ENCODE measurements around the gene EXTL1.

Gene EXTL1

DNA sequence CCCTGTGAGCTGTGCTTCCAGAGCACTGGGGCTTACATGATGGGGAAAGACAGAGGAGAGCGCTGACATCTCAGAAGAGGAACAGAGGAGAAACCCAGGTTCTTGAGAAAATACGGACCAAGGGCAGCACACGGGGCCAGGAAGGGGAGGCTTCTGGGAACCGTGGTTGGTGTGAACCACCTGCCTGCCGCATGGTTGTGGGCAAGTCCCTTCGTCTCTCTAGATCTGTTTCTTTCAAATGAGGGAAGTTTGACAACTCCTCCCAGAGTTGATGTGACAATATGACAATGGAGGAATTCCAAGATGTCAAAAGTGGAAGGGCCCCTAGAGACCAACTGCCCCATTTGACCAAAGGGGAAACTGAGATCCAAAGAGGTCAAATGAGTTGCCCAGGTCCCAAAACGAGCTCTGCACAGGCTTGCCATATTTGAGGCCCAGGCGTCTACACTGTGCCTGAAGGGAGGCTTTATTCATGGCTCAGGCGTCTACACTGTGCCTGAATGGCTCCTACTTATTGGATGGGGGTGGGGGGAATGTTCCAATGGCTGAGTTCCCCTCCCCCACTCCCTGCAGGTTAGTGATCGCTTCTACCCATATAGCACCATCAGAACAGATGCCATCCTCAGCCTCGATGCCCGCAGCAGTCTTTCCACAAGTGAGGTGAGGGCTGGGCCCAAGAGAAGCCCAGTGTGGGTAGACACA lies 11.2 kb downstream of the EXTL1 start:
- Histone ChIP-seq H3K18ac (ENCODE audit: low read length) (no peak overlapping the region), H2AFZ (ENCODE audit: low read length) (no peak overlapping the region), H3K23ac (ENCODE audit: low read depth, low read length, poor library complexity) (peak overlapping the region; percentile 75), H4K91ac (ENCODE audit: low read depth, low read length, poor library complexity) (no peak overlapping the region), H4K8ac (ENCODE audit: low read depth, low read length) (no peak overlapping the region), H2AK5ac (ENCODE audit: low read depth, low read length) (peak overlapping the region; percentile 94), H3K27me3 (ENCODE audit: control insufficient read depth in 3 of 3, insufficient read depth in 3 of 3, low read depth in 1 of 3, low read length in 3 of 3) (peaks cover 0 to 15% (median 10%) of the 10 kb centered on the region in 3 experiments), H3K4me3 (ENCODE audit: low read length in 2 of 2) (no peak overlapping the region), H3K14ac (ENCODE audit: low read length) (no peak overlapping the region), H3K4me1 (ENCODE audit: control insufficient read depth in 2 of 2, insufficient read depth in 1 of 2, low read depth in 1 of 2, low read length in 2 of 2) (peaks cover 8 to 12% of the 10 kb centered on the region in 2 donors), H2BK5ac (ENCODE audit: low read length) (no peak overlapping the region), H2BK120ac (ENCODE audit: low read depth, low read length) (no peak overlapping the region), H3K4ac (ENCODE audit: low read length) (no peak overlapping the region), H3K9me3 (replicated peaks in 1 of 2; ENCODE audit: control insufficient read depth in 2 of 2, insufficient read depth in 1 of 2, low read depth in 1 of 2, low read length in 2 of 2) (no peaks in the 10 kb centered on the region), H2BK15ac (ENCODE audit: low read length) (no peak overlapping the region), H3K4me2 (ENCODE audit: insufficient read depth, low read length, poor library complexity, severe bottlenecking) (no peak overlapping the region), H3K27ac (replicated peaks; ENCODE audit: low read length) (no peak overlapping the region), H2BK12ac (ENCODE audit: low read length) (no peak overlapping the region), H3K9ac (ENCODE audit: low read depth, low read length, poor library complexity) (no peak overlapping the region), H3K36me3 (replicated peaks in 1 of 2; ENCODE audit: control insufficient read depth in 2 of 2, insufficient read depth in 2 of 2, low read length in 2 of 2) (no peaks in the 10 kb centered on the region), H3K79me1 (ENCODE audit: low read depth, low read length) (no peaks in the 10 kb centered on the region)
- no peak for DNase-seq (ENCODE audit: low spot score)
- no CpG with 5 or more reads among the region's 12 CpGs for WGBS, 2 donors (ENCODE audit: extremely low coverage in 2 of 2, insufficient read length in 2 of 2, insufficient replicate concordance in 1 of 2)

DNA sequence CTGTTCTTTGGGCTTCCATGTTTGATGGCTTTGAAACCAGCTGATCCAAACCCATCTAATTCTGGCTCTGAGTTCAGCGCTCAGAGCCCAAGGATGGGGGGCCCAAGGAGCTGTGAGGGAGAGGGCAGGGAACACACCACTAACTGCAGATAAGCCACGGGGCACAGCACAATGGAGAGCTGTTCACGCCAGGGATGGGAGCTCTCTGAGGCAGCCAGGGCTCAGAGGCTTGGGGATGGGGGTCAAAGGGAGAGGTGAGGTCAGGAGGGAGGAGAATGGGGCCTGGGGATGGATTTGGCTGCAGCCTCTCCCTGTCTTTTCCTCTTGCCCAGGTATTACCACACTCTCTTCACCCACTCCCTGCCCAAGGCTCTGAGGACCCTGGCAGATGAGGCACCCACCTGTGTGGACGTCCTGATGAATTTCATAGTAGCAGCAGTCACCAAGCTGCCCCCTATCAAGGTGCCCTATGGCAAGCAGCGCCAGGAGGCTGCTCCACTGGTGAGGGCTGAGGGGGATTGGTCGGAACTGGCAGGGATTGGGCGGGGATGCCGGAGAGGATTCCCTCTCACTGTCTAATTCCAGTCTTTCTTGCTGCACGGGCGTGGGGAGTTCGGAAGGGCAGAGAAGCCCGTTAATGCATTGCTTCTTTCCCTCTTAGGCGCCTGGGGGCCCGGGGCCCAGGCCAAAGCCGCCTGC lies 13.1 kb downstream of the EXTL1 start:
- no peak overlapping the region for H3K27ac ChIP-seq (replicated peaks; ENCODE audit: low read length)
- no peak overlapping the region for H4K91ac ChIP-seq (ENCODE audit: low read depth, low read length, poor library complexity)
- H3K9me3 ChIP-seq (replicated peaks in 1 of 2; ENCODE audit: control insufficient read depth in 2 of 2, insufficient read depth in 1 of 2, low read depth in 1 of 2, low read length in 2 of 2), result no peaks in the 10 kb centered on the region
- no CpG with 5 or more reads among the region's 15 CpGs for WGBS, 2 donors (ENCODE audit: extremely low coverage in 2 of 2, insufficient read length in 2 of 2, insufficient replicate concordance in 1 of 2)
- peak overlapping the region; percentile 94 for H3K18ac ChIP-seq (ENCODE audit: low read length)
- peak; percentile 17 for DNase-seq (ENCODE audit: low spot score)
- peak overlapping the region; percentile 44 for H2AK5ac ChIP-seq (ENCODE audit: low read depth, low read length)
- no peak overlapping the region for H4K8ac ChIP-seq (ENCODE audit: low read depth, low read length)
- peaks cover 8 to 10% of the 10 kb centered on the region in 2 donors for H3K4me1 ChIP-seq (ENCODE audit: control insufficient read depth in 2 of 2, insufficient read depth in 1 of 2, low read depth in 1 of 2, low read length in 2 of 2)
- H2BK120ac ChIP-seq (ENCODE audit: low read depth, low read length), result peak overlapping the region; percentile 32
- peak overlapping the region; percentile 64 to 79 for H3K4me3 ChIP-seq (ENCODE audit: low read length in 2 of 2)
- H2BK15ac ChIP-seq (ENCODE audit: low read length), result no peak overlapping the region
- no peaks in the 10 kb centered on the region for H3K79me1 ChIP-seq (ENCODE audit: low read depth, low read length)
- H3K23ac ChIP-seq (ENCODE audit: low read depth, low read length, poor library complexity), result peak overlapping the region; percentile 99
- H2BK5ac ChIP-seq (ENCODE audit: low read length), result peak overlapping the region; percentile 82
- no peaks in the 10 kb centered on the region for H3K36me3 ChIP-seq (replicated peaks in 1 of 2; ENCODE audit: control insufficient read depth in 2 of 2, insufficient read depth in 2 of 2, low read length in 2 of 2)
- no peak overlapping the region for H3K4ac ChIP-seq (ENCODE audit: low read length)
- H3K14ac ChIP-seq (ENCODE audit: low read length), result no peak overlapping the region
- peak overlapping the region; percentile 94 for H2AFZ ChIP-seq (ENCODE audit: low read length)
- H3K4me2 ChIP-seq (ENCODE audit: insufficient read depth, low read length, poor library complexity, severe bottlenecking), result peak overlapping the region; percentile 99
- H2BK12ac ChIP-seq (ENCODE audit: low read length), result peak overlapping the region; percentile 87
- H3K27me3 ChIP-seq (ENCODE audit: control insufficient read depth in 3 of 3, insufficient read depth in 3 of 3, low read depth in 1 of 3, low read length in 3 of 3), result peaks cover 0 to 33% (median 10%) of the 10 kb centered on the region in 3 experiments
- peak overlapping the region; percentile 83 for H3K9ac ChIP-seq (ENCODE audit: low read depth, low read length, poor library complexity)

GRCh38 chr1:26035203-26035958 lies 13.8 kb downstream of the EXTL1 start:
- no peaks in the 10 kb centered on the region for H3K36me3 ChIP-seq (replicated peaks in 1 of 2; ENCODE audit: control insufficient read depth in 2 of 2, insufficient read depth in 2 of 2, low read length in 2 of 2)
- peak overlapping the region; percentile 63 for H3K14ac ChIP-seq (ENCODE audit: low read length)
- H3K9me3 ChIP-seq (replicated peaks in 1 of 2; ENCODE audit: control insufficient read depth in 2 of 2, insufficient read depth in 1 of 2, low read depth in 1 of 2, low read length in 2 of 2), result no peaks in the 10 kb centered on the region
- peak; percentile 93 for DNase-seq (ENCODE audit: low spot score)
- WGBS, 2 donors (ENCODE audit: extremely low coverage in 2 of 2, insufficient read length in 2 of 2, insufficient replicate concordance in 1 of 2), result no CpG with 5 or more reads among the region's 60 CpGs
- H2BK15ac ChIP-seq (ENCODE audit: low read length), result peak overlapping the region; percentile 72
- H2BK120ac ChIP-seq (ENCODE audit: low read depth, low read length), result no peak overlapping the region
- H3K4me3 ChIP-seq (ENCODE audit: low read length in 2 of 2), result peak overlapping the region; percentile 64 to 94
- no peak overlapping the region for H2BK12ac ChIP-seq (ENCODE audit: low read length)
- H2BK5ac ChIP-seq (ENCODE audit: low read length), result peak overlapping the region; percentile 82
- H4K91ac ChIP-seq (ENCODE audit: low read depth, low read length, poor library complexity), result no peak overlapping the region
- peak overlapping the region; percentile 61 for H3K27ac ChIP-seq (replicated peaks; ENCODE audit: low read length)
- H3K9ac ChIP-seq (ENCODE audit: low read depth, low read length, poor library complexity), result peak overlapping the region; percentile 89
- peaks cover 8 to 10% of the 10 kb centered on the region in 2 donors for H3K4me1 ChIP-seq (ENCODE audit: control insufficient read depth in 2 of 2, insufficient read depth in 1 of 2, low read depth in 1 of 2, low read length in 2 of 2)
- H3K79me1 ChIP-seq (ENCODE audit: low read depth, low read length), result no peaks in the 10 kb centered on the region
- H3K27me3 ChIP-seq (ENCODE audit: control insufficient read depth in 3 of 3, insufficient read depth in 3 of 3, low read depth in 1 of 3, low read length in 3 of 3), result peaks cover 0 to 33% (median 10%) of the 10 kb centered on the region in 3 experiments
- H4K8ac ChIP-seq (ENCODE audit: low read depth, low read length), result no peak overlapping the region
- H3K4me2 ChIP-seq (ENCODE audit: insufficient read depth, low read length, poor library complexity, severe bottlenecking), result peak overlapping the region; percentile 99
- peak overlapping the region; percentile 88 for H2AK5ac ChIP-seq (ENCODE audit: low read depth, low read length)
- H3K23ac ChIP-seq (ENCODE audit: low read depth, low read length, poor library complexity), result peak overlapping the region; percentile 99
- peak overlapping the region; percentile 94 for H2AFZ ChIP-seq (ENCODE audit: low read length)
- H3K4ac ChIP-seq (ENCODE audit: low read length), result peak overlapping the region; percentile 77
- peak overlapping the region; percentile 99 for H3K18ac ChIP-seq (ENCODE audit: low read length)

Data from neuronal stem cell (in vitro differentiated cells).